NCI-H748 (cell line): ENCODE data around the gene ZNF683.
A peak's percentile ranks its signal among the peaks of the same experiment; 100 is the strongest.

Experiments
- DNase-seq: peaks from one replicate; lab custom pipeline; 2025; ENCODE audit not compliant: unreplicated experiment; lab: John Stamatoyannopoulos, UW

ZNF683 gene

GRCh38 chr1:26359981-26360806, 12.4 kb downstream of the ZNF683 start:
- DNase-seq: peak; percentile 32

- DNase-seq: no peak
Measured at GRCh38 chr1:26358411-26359384, 13.9 kb downstream of the ZNF683 start.

DNA sequence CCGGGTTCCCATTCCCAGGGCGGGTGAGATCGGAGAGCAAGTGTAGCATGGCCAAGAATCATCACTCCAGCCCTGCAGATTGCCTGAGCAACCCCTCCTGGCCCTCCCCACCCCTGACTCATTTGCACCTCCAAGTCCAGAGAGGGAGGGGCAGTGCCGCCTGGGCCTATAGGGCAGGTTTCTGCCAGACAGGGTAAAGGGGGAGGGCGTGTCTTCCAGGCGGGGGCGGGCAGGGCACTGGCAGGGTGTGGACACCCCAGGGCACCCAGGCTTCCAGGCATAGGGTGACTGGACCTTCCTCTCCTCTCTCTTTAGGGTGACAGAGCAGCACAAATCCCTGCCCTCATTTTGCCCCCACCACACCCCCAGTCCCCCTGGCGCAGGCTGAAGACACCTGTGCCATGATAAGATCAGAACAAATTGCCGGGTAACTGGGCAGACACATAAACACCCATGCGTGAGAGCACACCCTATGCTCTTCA, 15.4 kb downstream of the ZNF683 start:
- DNase-seq: no peak

- DNase-seq: no peak
Measured at GRCh38 chr1:26356106-26356505, 16.4 kb downstream of the ZNF683 start.

DNA sequence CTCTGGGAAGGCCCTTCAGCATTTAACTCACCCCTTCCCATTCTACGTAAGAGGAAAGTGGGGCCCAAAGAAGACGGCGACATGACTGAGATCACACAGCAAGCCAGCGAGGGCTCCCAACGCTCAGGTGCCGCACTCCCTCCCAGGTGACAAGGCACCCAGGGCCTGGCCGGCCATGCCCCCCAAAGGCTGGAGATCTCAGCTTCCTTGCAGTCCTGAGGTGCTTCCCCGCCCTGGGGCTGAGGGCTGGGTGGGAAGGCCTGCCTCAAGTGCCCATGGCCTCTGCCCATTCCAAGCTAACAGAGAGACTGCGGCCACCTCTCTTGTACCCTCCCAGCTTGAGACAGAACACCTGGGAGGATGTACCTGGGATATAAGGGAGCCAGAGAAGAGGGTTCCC, 17.6 kb downstream of the ZNF683 start:
- DNase-seq: no peak

DNA sequence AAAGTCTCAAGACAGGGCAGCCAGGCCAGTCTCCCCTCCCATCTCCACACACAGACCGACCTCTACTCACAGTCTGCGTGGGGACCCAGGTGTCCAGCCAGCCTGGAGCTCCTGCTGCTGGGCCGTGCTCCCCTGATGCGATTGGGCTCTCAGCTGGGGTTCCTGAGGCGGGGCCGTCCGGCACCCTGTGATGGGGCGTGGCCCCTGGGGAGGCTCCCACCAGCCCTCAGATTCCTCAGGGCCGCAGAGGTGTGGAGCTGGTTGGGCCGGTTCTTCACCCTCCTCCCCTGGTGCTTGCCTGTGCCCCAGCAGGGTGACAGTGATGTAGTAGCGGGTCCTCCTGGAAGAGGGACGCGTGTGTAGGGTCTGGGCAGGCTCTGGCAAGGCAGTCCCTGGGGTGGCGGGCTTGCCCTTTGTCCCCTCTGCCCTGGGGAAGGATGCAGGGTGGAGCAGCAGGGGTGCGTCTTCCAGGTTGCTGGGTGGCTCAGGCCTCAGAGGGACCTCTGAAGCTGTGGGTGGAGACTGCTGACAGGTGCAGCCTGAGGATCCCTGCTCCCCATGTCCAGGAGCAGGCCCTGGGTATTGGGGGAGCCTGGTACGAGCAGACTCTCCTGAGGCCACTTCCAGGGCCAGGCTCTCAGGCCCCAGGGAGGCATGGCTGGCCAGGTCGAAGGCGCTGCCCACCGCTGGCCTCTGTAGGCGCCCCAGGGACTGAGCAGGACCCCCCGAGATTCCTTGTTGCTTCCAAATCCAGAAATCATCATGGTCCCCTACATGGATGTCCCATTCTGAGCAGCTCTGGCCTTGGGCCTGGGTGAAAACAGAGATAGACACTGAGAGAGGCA, 18.4 kb downstream of the ZNF683 start, which contains the start of gene CRYBG2:
Gene CRYBG2, minus strand, starts transcription at position 155 of the 845 bp plus-strand sequence. CDS start 7,473 bp downstream, outside the sequence.
- no peak for DNase-seq

- DNase-seq: no peak
Measured at GRCh38 chr1:26353210-26353859, 19.2 kb downstream of the ZNF683 start.

DNA sequence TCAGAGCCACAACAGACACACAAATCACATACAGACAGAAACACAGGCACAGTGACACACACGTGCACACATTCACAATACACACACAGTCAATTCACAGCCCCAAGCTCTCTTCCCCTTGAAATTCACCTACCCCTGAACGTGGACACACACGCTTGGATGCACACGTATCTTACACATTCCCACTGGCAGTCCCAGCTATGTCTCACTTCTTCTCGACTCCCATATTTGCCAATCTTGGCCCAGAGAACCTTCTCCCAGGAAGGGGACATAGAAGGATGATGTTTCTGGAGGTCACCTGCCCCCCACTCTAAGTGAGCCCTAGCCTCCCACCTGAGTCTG, 20.2 kb downstream of the ZNF683 start:
- DNase-seq: no peak

DNA sequence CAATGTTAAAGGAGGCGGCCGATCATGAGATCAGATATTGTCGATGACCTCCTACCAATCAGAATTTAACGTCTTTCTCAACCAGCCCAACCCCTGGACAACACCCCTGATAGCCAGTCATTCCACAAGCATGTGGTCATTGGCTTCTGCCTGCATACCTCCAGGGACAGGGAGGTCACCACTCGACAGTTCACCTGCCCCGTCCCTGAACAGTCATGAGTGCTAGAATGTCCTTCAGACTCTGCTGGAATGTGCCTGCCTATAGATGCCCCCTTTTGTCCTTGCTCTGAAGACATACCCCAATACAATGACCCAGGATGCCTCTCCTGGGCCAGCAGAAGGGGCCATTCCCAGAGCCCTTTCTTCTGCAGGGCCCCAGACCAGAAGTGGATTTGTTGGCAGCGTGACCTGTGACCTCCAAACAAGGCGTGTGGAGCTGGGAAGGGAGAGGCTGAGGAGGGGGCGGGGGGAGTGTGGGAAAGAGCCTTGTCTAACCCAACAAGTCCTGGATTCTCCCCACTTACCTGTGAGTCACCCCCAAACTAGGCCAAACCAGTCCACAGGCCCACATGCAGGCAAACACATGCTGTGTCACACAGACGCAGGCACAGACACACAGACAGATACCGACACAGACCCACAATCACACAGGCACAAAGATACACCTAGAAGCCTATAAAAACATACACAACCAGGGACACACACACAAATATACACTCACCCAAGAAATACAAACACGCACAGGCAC, 20.8 kb downstream of the ZNF683 start:
- no peak for DNase-seq

DNA sequence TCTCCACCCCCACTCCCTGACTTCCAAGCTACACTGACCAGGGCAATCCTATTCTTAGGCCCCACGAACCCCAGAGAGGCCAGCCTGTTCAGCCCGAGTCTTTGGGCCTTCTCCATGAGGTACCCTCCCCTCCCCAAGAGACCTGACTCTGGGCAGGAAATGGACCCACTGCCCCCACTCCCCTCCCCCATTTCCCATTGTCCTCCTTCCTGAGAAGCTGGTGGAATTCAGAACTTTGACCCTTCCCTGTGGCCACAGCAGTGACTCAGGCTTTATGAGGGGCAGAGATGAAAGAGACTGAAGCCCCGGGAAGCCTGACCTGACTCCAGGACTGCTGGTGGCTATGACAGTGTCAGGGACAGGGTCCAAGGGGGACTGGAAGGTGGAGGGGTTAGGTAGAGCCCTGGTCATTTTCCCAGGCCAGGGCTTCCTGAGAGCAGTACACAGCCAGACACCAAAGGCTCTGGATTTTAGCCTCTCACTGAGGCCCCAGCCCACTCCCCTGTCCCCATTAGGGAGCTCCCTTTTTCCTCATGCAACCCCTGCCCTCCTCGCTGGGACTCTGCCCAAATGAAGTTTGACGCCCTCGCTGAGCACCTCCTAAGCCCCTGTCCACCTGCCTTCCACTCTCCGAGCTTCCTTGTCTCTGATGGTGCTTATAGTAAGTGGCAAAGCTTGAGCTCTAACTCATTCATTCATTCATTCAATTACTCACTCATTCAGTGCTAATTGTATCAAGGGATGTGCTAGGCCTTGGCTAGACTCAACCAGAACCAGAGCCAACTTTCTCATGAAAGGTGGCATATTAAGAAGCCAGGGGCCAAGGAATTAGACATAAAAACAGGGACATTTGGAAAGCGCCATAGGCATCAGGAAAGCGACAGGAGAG, 21.6 kb downstream of the ZNF683 start:
- DNase-seq: no peak

DNA sequence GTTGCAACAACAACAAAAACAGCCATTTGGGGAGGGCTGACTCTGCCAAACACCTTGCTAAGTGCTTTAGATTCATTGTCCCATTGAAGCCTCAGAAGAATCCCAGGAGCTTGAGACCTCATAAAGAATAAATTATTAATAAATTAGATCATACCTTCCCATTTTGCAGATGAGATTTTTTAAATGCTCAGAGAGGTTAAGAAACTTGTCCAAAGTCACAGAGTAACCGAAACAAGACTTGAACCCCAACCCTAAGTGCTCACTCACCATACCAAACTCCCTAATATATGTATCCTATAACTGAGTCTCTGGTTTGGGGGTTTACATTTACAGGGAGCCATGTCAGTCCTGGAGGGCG, 22.2 kb downstream of the ZNF683 start:
- no peak for DNase-seq

DNA sequence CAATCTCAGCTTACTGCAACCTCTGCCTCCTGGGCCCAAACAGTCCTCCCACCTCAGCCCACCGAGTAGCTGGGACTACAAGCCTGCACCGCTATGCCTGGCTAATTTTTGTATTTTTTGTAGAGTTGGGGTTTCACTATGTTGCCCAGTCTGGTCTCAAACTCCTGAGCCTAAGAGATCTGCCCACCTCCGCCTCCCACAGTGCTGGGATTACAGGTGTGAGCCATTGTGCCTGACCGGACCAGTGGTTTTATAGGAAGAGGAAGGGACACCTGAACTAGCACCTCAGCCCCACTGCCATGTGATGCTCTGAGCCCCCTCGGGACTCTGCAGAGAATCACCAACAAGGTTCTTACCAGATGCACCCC, 22.7 kb downstream of the ZNF683 start:
- no peak for DNase-seq

- no peak for DNase-seq
Measured at GRCh38 chr1:26349188-26349876, 23.2 kb downstream of the ZNF683 start.

DNA sequence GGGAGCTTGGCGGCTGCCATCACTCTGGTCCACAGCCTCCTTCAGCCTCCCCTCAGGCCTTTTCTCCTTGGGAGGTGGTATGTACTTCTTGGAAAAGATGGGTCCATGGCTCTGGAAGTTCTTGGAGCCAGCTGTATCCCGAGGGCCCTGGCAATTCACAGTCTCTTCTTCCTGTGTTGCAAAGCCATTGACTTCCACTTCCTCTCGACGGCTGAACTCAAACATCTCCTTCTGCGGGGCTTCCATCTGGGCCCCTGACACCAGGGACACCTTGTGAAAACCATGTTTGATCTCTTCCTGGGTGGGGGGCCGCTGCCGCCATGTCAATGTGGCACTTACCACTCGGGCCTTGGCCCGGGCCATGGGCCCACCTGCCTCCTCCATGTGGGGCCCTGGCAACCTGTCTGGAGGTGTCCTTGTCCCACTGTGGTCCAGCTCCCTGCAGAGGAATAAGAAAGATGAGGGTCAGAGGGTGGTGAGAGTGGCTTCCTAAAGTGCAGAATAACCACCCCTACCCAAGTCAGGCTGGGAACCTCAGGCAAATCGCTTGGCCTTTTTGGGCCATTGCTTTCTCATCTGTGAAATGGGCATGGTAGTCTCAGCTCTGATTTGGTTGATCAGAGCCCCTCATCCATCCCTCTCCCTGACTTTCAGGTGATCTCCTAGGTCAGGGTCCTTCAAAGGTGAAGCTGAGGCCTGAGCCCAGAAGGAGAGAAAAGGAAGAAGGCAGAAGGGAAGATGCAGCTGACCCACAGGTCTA, 26.1 kb downstream of the ZNF683 start:
- DNase-seq: no peak

- no peak for DNase-seq
Measured at GRCh38 chr1:26345718-26346117, 26.8 kb downstream of the ZNF683 start.

DNA sequence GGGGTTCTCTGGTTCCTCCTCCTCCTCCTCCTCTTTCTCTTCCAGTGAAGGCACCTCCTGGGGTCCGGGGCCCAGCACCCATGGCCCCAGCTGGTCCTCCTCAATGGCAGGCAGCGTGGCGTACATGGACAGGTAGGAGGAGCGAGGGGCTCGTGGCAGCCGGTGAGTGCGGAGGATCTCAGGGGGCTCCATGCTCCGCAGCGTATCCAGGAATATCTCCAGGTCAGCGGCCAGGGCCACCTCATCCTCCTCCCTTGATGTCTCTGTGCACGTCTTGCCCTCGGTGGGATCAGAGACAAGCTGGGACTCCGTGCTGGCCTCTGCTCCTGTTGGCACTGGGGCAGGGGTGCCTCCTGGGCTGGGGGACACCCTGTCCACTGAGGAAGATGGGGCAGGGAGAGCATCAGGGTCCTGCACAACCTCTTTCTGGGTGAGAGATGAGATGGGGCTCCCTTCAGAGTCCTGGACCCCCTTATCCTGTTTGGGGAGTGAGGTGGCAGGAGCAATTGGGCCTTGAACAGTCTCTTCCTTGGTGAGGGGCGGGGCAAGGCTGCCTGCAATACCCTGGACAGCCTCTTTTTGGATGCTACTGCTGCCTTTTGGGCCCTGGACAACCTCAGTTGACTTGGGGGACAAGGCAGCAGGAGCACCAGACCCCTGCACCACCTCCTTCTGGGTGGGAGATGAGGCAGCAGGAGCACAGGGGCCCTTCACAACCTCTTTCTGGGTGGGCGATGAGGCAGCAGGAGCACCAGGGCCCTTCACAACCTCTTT, 28.2 kb downstream of the ZNF683 start:
- no peak for DNase-seq

- DNase-seq: no peak
Measured at GRCh38 chr1:26340047-26340481, 32.5 kb downstream of the ZNF683 start.
